ENCODE data around the gene RIGI. TPM values are rescaled to one million over a fixed set of nuclear protein-coding genes. Genes with fewer than 3 reads are reported as not detected.

The RIGI gene
- total and polyA plus RNA-seq, 12 donors: 1.5 to 15.2 (median 4.6) TPM

DNA sequence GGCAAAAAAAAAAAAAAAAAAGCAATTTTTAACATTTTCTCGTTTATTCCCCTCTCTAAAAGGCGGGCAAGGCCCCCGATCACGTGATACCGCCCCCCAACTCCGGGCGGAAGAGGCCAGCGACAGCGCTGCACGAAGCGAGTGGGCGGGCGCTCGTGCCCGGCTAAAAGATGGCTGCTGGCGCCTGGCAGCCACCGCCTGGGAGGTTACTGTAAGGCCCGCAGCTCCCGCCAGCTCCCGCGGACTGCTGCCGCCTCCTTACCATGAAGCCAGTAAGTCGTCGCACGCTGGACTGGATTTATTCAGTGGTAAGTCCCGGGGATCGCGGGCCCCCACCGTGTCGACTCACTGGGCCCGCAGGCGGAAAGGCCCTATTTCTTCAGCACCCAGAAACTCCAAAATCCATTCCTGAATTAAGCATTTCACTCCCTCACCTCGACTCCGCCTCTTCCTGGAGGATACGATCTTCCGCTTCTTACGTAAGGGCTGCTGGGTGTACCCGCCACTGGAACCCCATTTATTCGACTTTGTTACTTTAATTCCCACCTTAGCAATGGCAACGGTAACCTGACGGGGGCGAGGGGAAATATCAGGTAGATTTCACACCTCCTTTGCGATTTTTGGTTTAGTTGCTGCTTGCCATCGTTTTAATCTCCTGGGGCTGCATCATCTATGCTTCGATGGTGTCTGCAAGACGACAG lies 26.3 kb upstream of the RIGI start, which contains the start of the genes SMIM27 and TOPORS:
TSS of gene SMIM27 (plus strand) at position 156 of the 701 bp plus-strand sequence. CDS start at position 264, 108 bp downstream.
TSS of gene TOPORS (minus strand) at position 415 of the 701 bp plus-strand sequence. CDS start at position 265, 150 bp downstream.
- intact Hi-C loops (cut with DNase I): loop anchor here in 1 of 10 donors (1.0 kb wide), 1 partner anchor 20 kb away; no protein-coding TSS in a partner anchor
- ATAC-seq: peak; percentile 93 to 97 (median 95)
- H3K36me3 ChIP-seq: peaks cover 0 to 27% (median 0%) of the 10 kb centered on the region in 9 donors
- peak within 1 kb of the TSS; percentile 90 to 98 (median 96) for H3K27ac ChIP-seq
- peaks cover 0 to 38% (median 25%) of the 10 kb centered on the region in 9 donors for H3K4me1 ChIP-seq
- 0 to 1% methylated on average over 46 of the region's 46 CpGs for WGBS, 2 donors
- no peaks in the 10 kb centered on the region for H3K27me3 ChIP-seq
- TF ChIP-seq, protein P1, sequence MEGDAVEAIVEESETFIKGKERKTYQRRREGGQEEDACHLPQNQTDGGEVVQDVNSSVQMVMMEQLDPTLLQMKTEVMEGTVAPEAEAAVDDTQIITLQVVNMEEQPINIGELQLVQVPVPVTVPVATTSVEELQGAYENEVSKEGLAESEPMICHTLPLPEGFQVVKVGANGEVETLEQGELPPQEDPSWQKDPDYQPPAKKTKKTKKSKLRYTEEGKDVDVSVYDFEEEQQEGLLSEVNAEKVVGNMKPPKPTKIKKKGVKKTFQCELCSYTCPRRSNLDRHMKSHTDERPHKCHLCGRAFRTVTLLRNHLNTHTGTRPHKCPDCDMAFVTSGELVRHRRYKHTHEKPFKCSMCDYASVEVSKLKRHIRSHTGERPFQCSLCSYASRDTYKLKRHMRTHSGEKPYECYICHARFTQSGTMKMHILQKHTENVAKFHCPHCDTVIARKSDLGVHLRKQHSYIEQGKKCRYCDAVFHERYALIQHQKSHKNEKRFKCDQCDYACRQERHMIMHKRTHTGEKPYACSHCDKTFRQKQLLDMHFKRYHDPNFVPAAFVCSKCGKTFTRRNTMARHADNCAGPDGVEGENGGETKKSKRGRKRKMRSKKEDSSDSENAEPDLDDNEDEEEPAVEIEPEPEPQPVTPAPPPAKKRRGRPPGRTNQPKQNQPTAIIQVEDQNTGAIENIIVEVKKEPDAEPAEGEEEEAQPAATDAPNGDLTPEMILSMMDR (IDR thresholded peaks at IDR 0.05): no peak
- peak; percentile 90 to 91 for DNase-seq
- peak within 1 kb of the TSS; percentile 55 to 96 (median 82) for H3K4me3 ChIP-seq
- H3K9me3 ChIP-seq: no peaks in the 10 kb centered on the region

DNA sequence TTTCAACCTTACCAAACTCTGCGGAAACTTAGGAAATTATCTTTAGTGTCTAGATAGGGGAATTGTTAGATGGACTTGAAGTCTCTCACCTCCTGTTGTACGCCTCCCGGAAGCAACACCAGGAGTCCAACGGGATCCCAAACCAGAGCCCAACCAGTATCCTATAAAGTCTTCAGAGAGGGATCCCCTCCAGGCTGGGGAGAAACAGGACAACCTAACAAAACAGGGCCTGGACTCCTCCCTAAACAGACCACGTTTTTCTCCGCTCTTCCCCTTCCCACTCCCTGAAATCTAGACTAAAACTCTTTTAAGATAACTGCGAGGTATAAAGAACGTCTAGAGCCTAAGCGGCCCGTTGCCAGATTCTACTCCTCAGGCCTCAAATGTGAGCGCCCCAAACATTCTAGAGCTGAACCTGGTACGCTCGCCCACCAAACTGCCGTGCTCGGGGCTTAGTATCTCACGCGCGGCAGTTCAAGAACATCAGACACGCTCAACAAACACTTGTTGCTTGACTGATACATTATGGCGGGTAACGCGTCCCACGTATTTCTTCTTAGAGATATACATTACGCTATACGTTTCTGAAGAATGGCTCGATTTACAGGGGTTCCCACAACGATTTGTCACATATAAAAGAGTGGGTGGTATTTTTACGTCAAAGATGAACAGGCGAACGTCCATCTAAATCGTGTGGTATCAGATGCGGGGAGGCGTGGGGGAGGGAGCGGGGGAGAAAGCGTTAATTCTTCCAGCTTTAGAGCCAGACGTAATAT lies 25.5 kb upstream of the RIGI start:
- TF ChIP-seq, protein P1 (IDR thresholded peaks at IDR 0.05): no peak
- ATAC-seq: peak; percentile 6 to 43 (median 28)
- H3K4me1 ChIP-seq: peaks cover 0 to 38% (median 25%) of the 10 kb centered on the region in 9 donors
- H3K27me3 ChIP-seq: no peaks in the 10 kb centered on the region
- H3K4me3 ChIP-seq: peak overlapping the region; percentile 55 to 96 (median 82)
- no peaks in the 10 kb centered on the region for H3K9me3 ChIP-seq
- 0% methylated on average over 36 of the region's 36 CpGs for WGBS, 2 donors
- peak in 1 of 2 donors; percentile 29 for DNase-seq
- H3K36me3 ChIP-seq: peaks cover 0 to 33% (median 8%) of the 10 kb centered on the region in 9 donors
- intact Hi-C loops (cut with DNase I): loop anchor here in 4 of 10 donors (1.0 to 2.0 kb wide), 4 partner anchors 21 to 25 kb away; partner anchors contain the start of genes NDUFB6 (in 2 of the 4) and RIGI (in 2 of the 4)
- H3K27ac ChIP-seq: peak overlapping the region; percentile 90 to 98 (median 96)

DNA sequence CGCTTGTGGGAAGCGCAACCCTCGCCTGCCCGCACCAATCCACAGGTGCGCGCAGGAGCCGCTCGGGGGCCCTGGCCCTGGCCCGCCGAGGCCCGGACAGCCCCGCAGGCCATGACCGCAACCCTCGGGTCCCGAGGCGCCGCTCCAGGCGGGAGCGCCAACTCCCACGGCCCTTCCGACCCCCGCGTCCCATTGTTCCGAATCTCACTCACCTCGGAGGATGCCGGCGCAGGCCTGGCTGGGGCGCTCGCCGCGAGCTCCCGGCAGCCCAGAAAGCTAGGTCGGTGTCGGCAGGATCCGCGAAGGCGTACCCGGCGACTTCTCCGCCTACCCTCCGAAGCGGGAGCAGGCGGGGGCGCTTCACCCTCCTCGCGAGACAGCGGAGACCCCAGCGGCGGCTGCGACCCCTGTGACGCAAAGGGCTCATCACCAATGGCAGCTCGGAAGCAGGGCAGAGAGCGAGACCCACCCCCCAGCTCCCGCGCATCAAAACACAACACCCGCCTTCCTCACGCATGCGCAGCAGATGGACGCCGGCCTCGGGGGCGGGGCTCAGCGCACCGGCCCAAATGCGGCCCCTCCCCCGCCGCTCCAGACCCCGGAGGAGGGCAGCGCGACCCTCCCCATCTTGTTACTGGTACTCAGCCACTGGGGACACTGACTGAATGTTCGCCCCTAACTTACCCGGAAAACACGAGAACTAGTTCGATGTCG lies 24.7 kb upstream of the RIGI start:
- H3K9me3 ChIP-seq: no peaks in the 10 kb centered on the region
- ATAC-seq: peak; percentile 88 to 95 (median 91)
- 0 to 1% methylated on average over 75 of the region's 75 CpGs for WGBS, 2 donors
- H3K27me3 ChIP-seq: no peaks in the 10 kb centered on the region
- intact Hi-C loops (cut with DNase I): loop anchor here in 3 of 10 donors (1.0 to 2.0 kb wide), 3 partner anchors 22 to 24 kb away; partner anchors contain the start of genes NDUFB6 (in 2 of the 3) and RIGI (in 2 of the 3)
- TF ChIP-seq, protein P1 (IDR thresholded peaks at IDR 0.05): peak in 2 of 9 donors; percentile 34 to 40
- peaks cover 0 to 34% (median 3%) of the 10 kb centered on the region in 9 donors for H3K36me3 ChIP-seq
- peaks cover 0 to 45% (median 25%) of the 10 kb centered on the region in 9 donors for H3K4me1 ChIP-seq
- peak; percentile 93 to 94 for DNase-seq
- H3K4me3 ChIP-seq: peak overlapping the region; percentile 55 to 96 (median 82)
- peak overlapping the region; percentile 90 to 98 (median 96) for H3K27ac ChIP-seq

Data from heart right ventricle (tissue), 16 donors.